ENCODE results near the gene KIF5B.

GRCh38 chr10:32015386-32015785 is 40.8 kb downstream of the KIF5B start:
- TF ChIP-seq POLR2AphosphoS5 (IDR thresholded peaks at IDR 0.05) = no peak
- TF ChIP-seq, protein P1, sequence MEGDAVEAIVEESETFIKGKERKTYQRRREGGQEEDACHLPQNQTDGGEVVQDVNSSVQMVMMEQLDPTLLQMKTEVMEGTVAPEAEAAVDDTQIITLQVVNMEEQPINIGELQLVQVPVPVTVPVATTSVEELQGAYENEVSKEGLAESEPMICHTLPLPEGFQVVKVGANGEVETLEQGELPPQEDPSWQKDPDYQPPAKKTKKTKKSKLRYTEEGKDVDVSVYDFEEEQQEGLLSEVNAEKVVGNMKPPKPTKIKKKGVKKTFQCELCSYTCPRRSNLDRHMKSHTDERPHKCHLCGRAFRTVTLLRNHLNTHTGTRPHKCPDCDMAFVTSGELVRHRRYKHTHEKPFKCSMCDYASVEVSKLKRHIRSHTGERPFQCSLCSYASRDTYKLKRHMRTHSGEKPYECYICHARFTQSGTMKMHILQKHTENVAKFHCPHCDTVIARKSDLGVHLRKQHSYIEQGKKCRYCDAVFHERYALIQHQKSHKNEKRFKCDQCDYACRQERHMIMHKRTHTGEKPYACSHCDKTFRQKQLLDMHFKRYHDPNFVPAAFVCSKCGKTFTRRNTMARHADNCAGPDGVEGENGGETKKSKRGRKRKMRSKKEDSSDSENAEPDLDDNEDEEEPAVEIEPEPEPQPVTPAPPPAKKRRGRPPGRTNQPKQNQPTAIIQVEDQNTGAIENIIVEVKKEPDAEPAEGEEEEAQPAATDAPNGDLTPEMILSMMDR (IDR thresholded peaks at IDR 0.05) = no peak
- no peak for TF ChIP-seq POLR2A (IDR thresholded peaks at IDR 0.05; ENCODE audit: low read depth)

Data from esophagus muscularis mucosa (tissue), 3 donors.